HG03571 (cell line): ENCODE measurements around the gene NOTCH1.

Source experiments
- ATAC-seq: cut with Tn5 transposase; IDR thresholded peaks from one replicate; pipeline ENCODE4 v1.9.1; 2021; ENCODE audit not compliant: unreplicated experiment

Gene NOTCH1

GRCh38 chr9:136546697-136547501 lies 1.1 kb upstream of the NOTCH1 start:
- ATAC-seq: peak; percentile 1

- no peak for ATAC-seq
Observed at GRCh38 chr9:136545692-136545964, 220 bp downstream of the NOTCH1 start.

- ATAC-seq: peak; percentile 7
Observed at GRCh38 chr9:136544964-136545691, 720 bp downstream of the NOTCH1 start.

GRCh38 chr9:136544548-136544963 lies 1.3 kb downstream of the NOTCH1 start:
- no peak for ATAC-seq

GRCh38 chr9:136543830-136544547 lies 1.9 kb downstream of the NOTCH1 start:
- ATAC-seq: no peak

GRCh38 chr9:136543280-136543679 lies 2.6 kb downstream of the NOTCH1 start:
- no peak for ATAC-seq

GRCh38 chr9:136542241-136543040 lies 3.4 kb downstream of the NOTCH1 start:
- ATAC-seq: no peak

- no peak for ATAC-seq
Observed at GRCh38 chr9:136541709-136542108, 4.1 kb downstream of the NOTCH1 start.

GRCh38 chr9:136541179-136541578 lies 4.7 kb downstream of the NOTCH1 start:
- no peak for ATAC-seq

- peak; percentile 32 for ATAC-seq
Observed at GRCh38 chr9:136539427-136540421, 6.1 kb downstream of the NOTCH1 start.

- no peak for ATAC-seq
Observed at GRCh38 chr9:136538599-136539426, 7.0 kb downstream of the NOTCH1 start.

GRCh38 chr9:136537896-136538598 lies 7.8 kb downstream of the NOTCH1 start:
- no peak for ATAC-seq

GRCh38 chr9:136537411-136537810 lies 8.4 kb downstream of the NOTCH1 start:
- ATAC-seq: no peak

GRCh38 chr9:136536721-136537241 lies 9.1 kb downstream of the NOTCH1 start:
- no peak for ATAC-seq

GRCh38 chr9:136536051-136536720 lies 9.7 kb downstream of the NOTCH1 start:
- no peak for ATAC-seq

GRCh38 chr9:136535070-136535469 lies 10.8 kb downstream of the NOTCH1 start:
- no peak for ATAC-seq

GRCh38 chr9:136534366-136534765 lies 11.5 kb downstream of the NOTCH1 start:
- no peak for ATAC-seq

- no peak for ATAC-seq
Observed at GRCh38 chr9:136533775-136534157, 12.1 kb downstream of the NOTCH1 start.
